Measurements from ENCODE around the gene PDPN. TPM values are rescaled to one million over a fixed set of nuclear protein-coding genes. Genes with fewer than 3 reads are reported as not detected.

The PDPN gene
- polyA plus RNA-seq, 5 donors: 43.5 to 53.2 (median 49.5) TPM

- no peak for DNase-seq
Observed at GRCh38 chr1:13570924-13571323, 12.7 kb upstream of the PDPN start.

- no peak for DNase-seq
Observed at GRCh38 chr1:13573586-13573985, 10.0 kb upstream of the PDPN start.

GRCh38 chr1:13576926-13577325, 6.7 kb upstream of the PDPN start:
- no peak for DNase-seq

- DNase-seq: no peak
Observed at GRCh38 chr1:13577846-13578245, 5.8 kb upstream of the PDPN start.

GRCh38 chr1:13581446-13581845, 2.2 kb upstream of the PDPN start:
- no peak for DNase-seq

GRCh38 chr1:13582713-13583443, 754 bp upstream of the PDPN start:
- DNase-seq: no peak

GRCh38 chr1:13583966-13584791, 547 bp downstream of the PDPN start:
- peak in 1 of 2 donors; percentile 35 for DNase-seq

GRCh38 chr1:13584876-13585611, 1.4 kb downstream of the PDPN start:
- no peak for DNase-seq

GRCh38 chr1:13585612-13585991, 2.0 kb downstream of the PDPN start:
- no peak for DNase-seq

- no peak for DNase-seq
Observed at GRCh38 chr1:13586001-13586400, 2.4 kb downstream of the PDPN start.

GRCh38 chr1:13587256-13588030, 3.8 kb downstream of the PDPN start:
- DNase-seq: no peak

- no peak for DNase-seq
Observed at GRCh38 chr1:13588946-13589796, 5.5 kb downstream of the PDPN start.

- DNase-seq: no peak
Observed at GRCh38 chr1:13590486-13590885, 6.9 kb downstream of the PDPN start.

GRCh38 chr1:13593511-13594131, 10.0 kb downstream of the PDPN start:
- DNase-seq: no peak

- no peak for DNase-seq
Observed at GRCh38 chr1:13595411-13595810, 11.8 kb downstream of the PDPN start.

GRCh38 chr1:13597166-13597565, 13.5 kb downstream of the PDPN start:
- DNase-seq: no peak

- peak in 1 of 2 donors; percentile 40 for DNase-seq
Observed at GRCh38 chr1:13600762-13601453, 17.3 kb downstream of the PDPN start.

GRCh38 chr1:13604176-13604575, 20.5 kb downstream of the PDPN start:
- DNase-seq: no peak

GRCh38 chr1:13604721-13605120, 21.1 kb downstream of the PDPN start:
- DNase-seq: no peak

GRCh38 chr1:13605159-13605558, 21.5 kb downstream of the PDPN start:
- DNase-seq: no peak

Data from right lung (tissue), 5 donors.